ENCODE results near the gene TNC.

DNA sequence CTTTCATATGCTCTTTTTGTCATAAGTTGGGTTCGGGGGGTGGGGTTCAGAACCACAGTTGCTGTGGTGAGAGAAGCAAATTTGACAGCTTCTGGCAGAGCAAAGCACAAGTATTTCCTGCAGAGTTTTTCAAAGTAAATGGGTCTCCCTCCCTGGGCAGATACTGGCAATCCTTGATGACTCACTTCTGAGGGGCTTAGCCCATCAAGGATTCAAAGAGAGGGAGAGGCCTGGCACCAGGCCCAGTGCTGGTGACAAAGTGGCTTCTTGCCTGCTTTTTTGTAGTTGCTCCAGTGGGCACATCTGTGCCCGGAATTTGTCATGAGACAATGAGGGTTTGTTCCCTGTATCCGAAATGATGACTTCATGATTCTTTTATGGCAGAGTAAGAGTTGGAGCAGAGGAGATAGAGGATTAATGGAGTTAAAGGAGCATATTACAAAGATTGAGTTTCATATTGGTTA, 46.6 kb upstream of the TNC start:
- TF ChIP-seq TAF1 (IDR thresholded peaks at IDR 0.05; ENCODE audit: low read depth, low read length) (no peak), POLR2AphosphoS5 (IDR thresholded peaks at IDR 0.05; ENCODE audit: low read depth, low read length) (no peak), POLR2A (IDR thresholded peaks at IDR 0.05; ENCODE audit: low read depth, low read length) (no peak), PAX5 (IDR thresholded peaks at IDR 0.05; ENCODE audit: insufficient read depth, low read length, severe bottlenecking) (no peak), SPI1 (IDR thresholded peaks at IDR 0.05; ENCODE audit: low read depth, low read length) (no peak), POU2F2 (IDR thresholded peaks at IDR 0.05; ENCODE audit: low read depth, low read length) (no peak)
